Activated naive CD8-positive, alpha-beta T cell treated with anti-CD3 and anti-CD28 coated beads for 36 hours (primary cell): Measurements from ENCODE around the gene OSM. TPM values are rescaled to one million over a fixed set of nuclear protein-coding genes. Genes with fewer than 3 reads are reported as not detected.

Experiments
- DNase-seq: peaks from one replicate; pipeline ENCODE4 v3.0.0; 2021
- H3K27ac Mint-ChIP-seq: one replicate; pipeline ENCODE4 v1.8.0; 2022; ENCODE audit warnings: mild to moderate bottlenecking, moderate library complexity, mixed read lengths
- H3K27me3 Mint-ChIP-seq: one replicate; pipeline ENCODE4 v1.8.0; 2022; ENCODE audit warnings: mild to moderate bottlenecking, mixed read lengths
- H3K36me3 Mint-ChIP-seq: one replicate; pipeline ENCODE4 v1.8.0; 2021; ENCODE audit warnings: mild to moderate bottlenecking, mixed read lengths
- H3K4me1 Mint-ChIP-seq: one replicate; pipeline ENCODE4 v1.8.0; 2021; ENCODE audit warnings: mixed read lengths
- H3K4me3 Mint-ChIP-seq: one replicate; pipeline ENCODE4 v1.8.0; 2022; ENCODE audit warnings: mild to moderate bottlenecking, moderate library complexity, mixed read lengths
- H3K9me3 Mint-ChIP-seq: one replicate; pipeline ENCODE4 v1.8.0; 2022; ENCODE audit warnings: mixed read lengths
- total RNA-seq, 2 experiments: library from RNA; stranded (reverse); gene quantifications; one replicate each; pipeline ENCODE4 v1.2.3, GENCODE V29; 2021

Gene OSM
- total RNA-seq, 2 experiments from 2014 or later: 47.9 to 50.7 TPM

GRCh38 chr22:30291058-30291892 is 24.6 kb upstream of the OSM start:
- no peak overlapping the region for H3K4me3 Mint-ChIP-seq
- no peaks in the 10 kb centered on the region for H3K36me3 Mint-ChIP-seq

GRCh38 chr22:30290342-30291057 is 23.8 kb upstream of the OSM start:
- H3K36me3 Mint-ChIP-seq: no peaks in the 10 kb centered on the region
- no peaks in the 10 kb centered on the region for H3K27me3 Mint-ChIP-seq
- peaks cover 31% of the 10 kb centered on the region for H3K4me1 Mint-ChIP-seq
- peak overlapping the region; percentile 42 for H3K27ac Mint-ChIP-seq
- H3K9me3 Mint-ChIP-seq: no peaks in the 10 kb centered on the region
- no peak for DNase-seq
- peak overlapping the region; percentile 78 for H3K4me3 Mint-ChIP-seq

More at GRCh38 chr22:30291058-30291892, 24.6 kb upstream of the OSM start:
- Mint-ChIP-seq H3K27me3 (no peaks in the 10 kb centered on the region), H3K9me3 (no peaks in the 10 kb centered on the region), H3K4me1 (peaks cover 39% of the 10 kb centered on the region), H3K27ac (peak overlapping the region; percentile 42)
- DNase-seq: no peak

- H3K9me3 Mint-ChIP-seq: no peaks in the 10 kb centered on the region
These were observed 23.3 kb upstream of the OSM start for GRCh38 chr22:30289980-30290313.

GRCh38 chr22:30289141-30289979 is 22.7 kb upstream of the OSM start, which contains the start of gene CASTOR1:
CASTOR1 (minus strand) TSS chr22:30289505; CDS start chr22:30289497, 8 bp downstream.
- DNase-seq: peak; percentile 89
- Mint-ChIP-seq H3K4me1 (peaks cover 27% of the 10 kb centered on the region), H3K27ac (peak within 1 kb of the TSS; percentile 42), H3K36me3 (no peaks in the 10 kb centered on the region), H3K4me3 (peak within 1 kb of the TSS; percentile 78), H3K27me3 (no peaks in the 10 kb centered on the region), H3K9me3 (no peaks in the 10 kb centered on the region)

More at GRCh38 chr22:30289980-30290313, 23.3 kb upstream of the OSM start:
- peak overlapping the region; percentile 42 for H3K27ac Mint-ChIP-seq
- H3K4me3 Mint-ChIP-seq: peak overlapping the region; percentile 78
- no peaks in the 10 kb centered on the region for H3K36me3 Mint-ChIP-seq
- H3K4me1 Mint-ChIP-seq: peaks cover 28% of the 10 kb centered on the region
- no peak for DNase-seq
- no peaks in the 10 kb centered on the region for H3K27me3 Mint-ChIP-seq

GRCh38 chr22:30288419-30289140 is 21.9 kb upstream of the OSM start:
- H3K36me3 Mint-ChIP-seq: no peaks in the 10 kb centered on the region
- DNase-seq: no peak
- no peaks in the 10 kb centered on the region for H3K27me3 Mint-ChIP-seq
- H3K4me1 Mint-ChIP-seq: peaks cover 21% of the 10 kb centered on the region
- H3K27ac Mint-ChIP-seq: no peak overlapping the region
- peak overlapping the region; percentile 78 for H3K4me3 Mint-ChIP-seq
- no peaks in the 10 kb centered on the region for H3K9me3 Mint-ChIP-seq

GRCh38 chr22:30287648-30288418 is 21.2 kb upstream of the OSM start:
- Mint-ChIP-seq H3K4me1 (peaks cover 24% of the 10 kb centered on the region), H3K9me3 (no peaks in the 10 kb centered on the region), H3K4me3 (peak overlapping the region; percentile 62), H3K27me3 (no peaks in the 10 kb centered on the region), H3K36me3 (no peaks in the 10 kb centered on the region), H3K27ac (no peak overlapping the region)
- DNase-seq: peak; percentile 84

GRCh38 chr22:30286813-30287647 is 20.4 kb upstream of the OSM start:
- no peaks in the 10 kb centered on the region for H3K9me3 Mint-ChIP-seq
- H3K27ac Mint-ChIP-seq: no peak overlapping the region
- H3K36me3 Mint-ChIP-seq: no peaks in the 10 kb centered on the region
- no peak overlapping the region for H3K4me3 Mint-ChIP-seq
- no peaks in the 10 kb centered on the region for H3K27me3 Mint-ChIP-seq
- peaks cover 24% of the 10 kb centered on the region for H3K4me1 Mint-ChIP-seq
- peak; percentile 85 for DNase-seq

GRCh38 chr22:30286331-30286730 is 19.7 kb upstream of the OSM start:
- Mint-ChIP-seq H3K27ac (no peak overlapping the region), H3K27me3 (no peaks in the 10 kb centered on the region), H3K9me3 (no peaks in the 10 kb centered on the region), H3K4me1 (peaks cover 24% of the 10 kb centered on the region), H3K4me3 (no peak overlapping the region), H3K36me3 (no peaks in the 10 kb centered on the region)
- DNase-seq: no peak

- Mint-ChIP-seq H3K4me3 (no peak overlapping the region), H3K4me1 (peaks cover 24% of the 10 kb centered on the region), H3K27me3 (no peaks in the 10 kb centered on the region), H3K27ac (no peak overlapping the region), H3K9me3 (no peaks in the 10 kb centered on the region), H3K36me3 (no peaks in the 10 kb centered on the region)
- DNase-seq: no peak
These were observed 19.2 kb upstream of the OSM start for GRCh38 chr22:30285846-30286200.

- H3K4me3 Mint-ChIP-seq: no peak overlapping the region
- H3K4me1 Mint-ChIP-seq: peaks cover 19% of the 10 kb centered on the region
- H3K9me3 Mint-ChIP-seq: no peaks in the 10 kb centered on the region
- H3K36me3 Mint-ChIP-seq: no peaks in the 10 kb centered on the region
- H3K27ac Mint-ChIP-seq: no peak overlapping the region
- no peaks in the 10 kb centered on the region for H3K27me3 Mint-ChIP-seq
- no peak for DNase-seq
These were observed 18.7 kb upstream of the OSM start for GRCh38 chr22:30285176-30285845.

- peaks cover 13% of the 10 kb centered on the region for H3K4me1 Mint-ChIP-seq
- no peaks in the 10 kb centered on the region for H3K36me3 Mint-ChIP-seq
- no peak overlapping the region for H3K27ac Mint-ChIP-seq
- no peaks in the 10 kb centered on the region for H3K27me3 Mint-ChIP-seq
- H3K9me3 Mint-ChIP-seq: no peaks in the 10 kb centered on the region
- DNase-seq: no peak
- no peak overlapping the region for H3K4me3 Mint-ChIP-seq
These were observed 18.0 kb upstream of the OSM start for GRCh38 chr22:30284666-30285065.

- Mint-ChIP-seq H3K4me1 (peaks cover 14% of the 10 kb centered on the region), H3K4me3 (no peak overlapping the region), H3K36me3 (no peaks in the 10 kb centered on the region), H3K27ac (no peak overlapping the region), H3K27me3 (no peaks in the 10 kb centered on the region), H3K9me3 (no peaks in the 10 kb centered on the region)
- no peak for DNase-seq
These were observed 17.5 kb upstream of the OSM start for GRCh38 chr22:30284172-30284571.

- Mint-ChIP-seq H3K9me3 (no peaks in the 10 kb centered on the region), H3K4me1 (peaks cover 13% of the 10 kb centered on the region), H3K27me3 (no peaks in the 10 kb centered on the region), H3K36me3 (no peaks in the 10 kb centered on the region), H3K27ac (no peak overlapping the region), H3K4me3 (no peak overlapping the region)
- DNase-seq: no peak
These were observed 16.7 kb upstream of the OSM start for GRCh38 chr22:30283342-30283741.
